ENCODE results near the gene GPRC5C. TPM values are rescaled to one million over a fixed set of nuclear protein-coding genes. Genes with fewer than 3 reads are reported as not detected.

GPRC5C gene
- polyA plus RNA-seq, 2 of the 4 experiments (the other 2 are of a cell fraction): 36.5 to 49.2 TPM

GRCh38 chr17:74445158-74445557 is 13.3 kb downstream of the GPRC5C start:
- Histone ChIP-seq H3K4me2 (no peak overlapping the region), H3K27ac (no peak overlapping the region), H3K4me1 (peaks cover 17% of the 10 kb centered on the region), H3K4me3 (no peak overlapping the region), H3K9me3 (no peaks in the 10 kb centered on the region)
- DNase-seq (ENCODE audit: low read depth in 1 of 2, low spot score in 1 of 2): no peak
- TF ChIP-seq MAX (IDR thresholded peaks at IDR 0.05): no peak
- TF ChIP-seq NFE2L2 (conservative IDR thresholded peaks at IDR 0.05; ENCODE audit: low read length): no peak
- no peak for TF ChIP-seq BHLHE40 (IDR thresholded peaks at IDR 0.05; ENCODE audit: low read depth, low read length)
- TF ChIP-seq BCL3 (IDR thresholded peaks at IDR 0.05): no peak
- TF ChIP-seq NPAS2 (CRISPR knock-in tag; IDR thresholded peaks at IDR 0.05; ENCODE audit: borderline replicate concordance): no peak
- no peak for TF ChIP-seq KDM5A (IDR thresholded peaks at IDR 0.05)
- TF ChIP-seq HMGXB4 (CRISPR knock-in tag; IDR thresholded peaks at IDR 0.05; ENCODE audit: borderline replicate concordance): no peak
- WGBS (ENCODE audit: missing lambda C conversion rate): 93% methylated on average over 7 of the region's 7 CpGs
- ChIA-PET CTCF (interaction anchor here (0.7 to 10.1 kb wide), 10 partner anchors 9 to 300 kb away, joined by 3 to 109 read pairs (median 5); no protein-coding TSS in a partner anchor), POLR2A (interaction anchor here (1.3 to 1.9 kb wide), 3 partner anchors 9 to 28 kb away, joined by 3 to 6 read pairs (median 4); no protein-coding TSS in a partner anchor)
- no peak for FAIRE-seq
- ATAC-seq: no peak

GRCh38 chr17:74446551-74447500 is 14.9 kb downstream of the GPRC5C start:
- Histone ChIP-seq H3K4me1 (peaks cover 17% of the 10 kb centered on the region), H3K4me2 (no peak overlapping the region), H3K9me3 (no peaks in the 10 kb centered on the region), H3K4me3 (no peak overlapping the region), H3K27ac (no peak overlapping the region)
- DNase-seq (ENCODE audit: low read depth in 1 of 2, low spot score in 1 of 2) (no peak), ATAC-seq (no peak), FAIRE-seq (no peak)
- WGBS (ENCODE audit: missing lambda C conversion rate): 89% methylated on average over 30 of the region's 31 CpGs
- TF ChIP-seq FOSB (CRISPR knock-in tag; IDR thresholded peaks at IDR 0.05) (no peak), PBX3 (IDR thresholded peaks at IDR 0.05) (no peak), MAX (IDR thresholded peaks at IDR 0.05) (no peak), HDAC2 (IDR thresholded peaks at IDR 0.05) (no peak), HEYL (CRISPR knock-in tag; IDR thresholded peaks at IDR 0.05) (no peak), POLR2AphosphoS2 (conservative IDR thresholded peaks at IDR 0.05; ENCODE audit: low read length) (no peak)
- POLR2A ChIA-PET: interaction anchor here (1.4 kb wide), 1 partner anchor 16 kb away, joined by 4 read pairs; no protein-coding TSS in a partner anchor
- CTCF ChIA-PET: interaction anchor here (0.7 to 10.1 kb wide), 6 partner anchors 7 to 207 kb away, joined by 3 to 109 read pairs (median 13); no protein-coding TSS in a partner anchor

- Histone ChIP-seq H3K27ac (no peak overlapping the region), H3K4me2 (no peak overlapping the region), H3K4me1 (peaks cover 11% of the 10 kb centered on the region), H3K4me3 (no peak overlapping the region), H3K9me3 (no peaks in the 10 kb centered on the region)
- ChIA-PET CTCF (interaction anchor here (1.3 to 10.1 kb wide), 3 partner anchors 10 to 17 kb away, joined by 5 to 109 read pairs (median 43); no protein-coding TSS in a partner anchor), POLR2A (interaction anchor here (1.4 kb wide), 1 partner anchor 17 kb away, joined by 4 read pairs; no protein-coding TSS in a partner anchor)
- 90% methylated on average over 11 of the region's 11 CpGs for WGBS (ENCODE audit: missing lambda C conversion rate)
- DNase-seq (ENCODE audit: low read depth in 1 of 2, low spot score in 1 of 2) (no peak), FAIRE-seq (no peak), ATAC-seq (no peak)
- TF ChIP-seq EHF (CRISPR knock-in tag; IDR thresholded peaks at IDR 0.05): no peak
- TF ChIP-seq TFCP2L1 (CRISPR knock-in tag; IDR thresholded peaks at IDR 0.05): no peak
- no peak for TF ChIP-seq JUN (IDR thresholded peaks at IDR 0.05)
- TF ChIP-seq REST (IDR thresholded peaks at IDR 0.05): no peak
- TF ChIP-seq HEYL (CRISPR knock-in tag; IDR thresholded peaks at IDR 0.05): no peak
- no peak for TF ChIP-seq RARB (CRISPR knock-in tag; IDR thresholded peaks at IDR 0.05)
- no peak for TF ChIP-seq ZSCAN20 (CRISPR knock-in tag; IDR thresholded peaks at IDR 0.05)
- no peak for TF ChIP-seq KDM5A (IDR thresholded peaks at IDR 0.05)
- TF ChIP-seq EHMT2 (IDR thresholded peaks at IDR 0.05; ENCODE audit: low read depth): no peak
- TF ChIP-seq RAD21 (conservative IDR thresholded peaks at IDR 0.05 in 1 of 2, IDR thresholded peaks at IDR 0.05 in 1 of 2): no peak
- TF ChIP-seq HOXB13 (CRISPR knock-in tag; IDR thresholded peaks at IDR 0.05; ENCODE audit: low read depth): no peak
- TF ChIP-seq MAZ (IDR thresholded peaks at IDR 0.05; ENCODE audit: borderline replicate concordance, low read depth, low read length): no peak
- TF ChIP-seq KDM1A (IDR thresholded peaks at IDR 0.05; ENCODE audit: low read depth): no peak
Observed at GRCh38 chr17:74447628-74448159, 15.8 kb downstream of the GPRC5C start.
